ENCODE data around the gene DBNDD1.
"Not testable (repeated sequence)": the region's sequence is repeated elsewhere in the genome, so short reads cannot be mapped to it uniquely, and the experiment has no call there.

Gene DBNDD1
- 0.35 to 1.5 (median 1.4) reads per million in 3 donors for total RNA-seq

- Histone ChIP-seq H3K9me3 (ENCODE audit: control insufficient read depth, low read length) (no peaks in the 10 kb centered on the region), H3K27me3 (replicated peaks; ENCODE audit: control insufficient read depth, insufficient read depth, low read length, poor library complexity, severe bottlenecking) (no peaks in the 10 kb centered on the region), H3K36me3 (ENCODE audit: control insufficient read depth, insufficient read depth, low read length) (no peaks in the 10 kb centered on the region), H3K4me1 (ENCODE audit: control insufficient read depth, insufficient read depth, low read length, poor library complexity, severe bottlenecking) (peaks cover 18% of the 10 kb centered on the region), H3K27ac (ENCODE audit: insufficient read depth, low read length, poor library complexity, severe bottlenecking) (no peak within 1 kb of the TSS), H3K4me3 (ENCODE audit: insufficient read depth, low read depth, low read length, poor library complexity, severe bottlenecking) (peak within 1 kb of the TSS; percentile 60)
- DNase-seq: no peak
Measured at GRCh38 chr16:90018652-90019542, at the start of gene DBNDD1. DBNDD1 (minus strand) TSS chr16:90019456; CDS start chr16:90019341, 115 bp downstream.

GRCh38 chr16:90061437-90061836, 42.2 kb upstream of the DBNDD1 start:
- H3K27ac ChIP-seq (ENCODE audit: insufficient read depth, low read length, poor library complexity, severe bottlenecking): no peak overlapping the region
- H3K4me1 ChIP-seq (ENCODE audit: control insufficient read depth, insufficient read depth, low read length, poor library complexity, severe bottlenecking): no peaks in the 10 kb centered on the region
- H3K4me3 ChIP-seq (ENCODE audit: insufficient read depth, low read depth, low read length, poor library complexity, severe bottlenecking): no peak overlapping the region
- H3K27me3 ChIP-seq (replicated peaks; ENCODE audit: control insufficient read depth, insufficient read depth, low read length, poor library complexity, severe bottlenecking): peaks cover 3% of the 10 kb centered on the region
- H3K9me3 ChIP-seq (ENCODE audit: control insufficient read depth, low read length): no peaks in the 10 kb centered on the region
- DNase-seq: no peak
- no peaks in the 10 kb centered on the region for H3K36me3 ChIP-seq (ENCODE audit: control insufficient read depth, insufficient read depth, low read length)

GRCh38 chr16:90057738-90058173, 38.5 kb upstream of the DBNDD1 start:
- H3K27ac ChIP-seq (ENCODE audit: insufficient read depth, low read length, poor library complexity, severe bottlenecking): no peak overlapping the region
- no peaks in the 10 kb centered on the region for H3K27me3 ChIP-seq (replicated peaks; ENCODE audit: control insufficient read depth, insufficient read depth, low read length, poor library complexity, severe bottlenecking)
- H3K4me1 ChIP-seq (ENCODE audit: control insufficient read depth, insufficient read depth, low read length, poor library complexity, severe bottlenecking): no peaks in the 10 kb centered on the region
- H3K36me3 ChIP-seq (ENCODE audit: control insufficient read depth, insufficient read depth, low read length): no peaks in the 10 kb centered on the region
- DNase-seq: no peak
- peaks cover 4% of the 10 kb centered on the region for H3K9me3 ChIP-seq (ENCODE audit: control insufficient read depth, low read length)
- H3K4me3 ChIP-seq (ENCODE audit: insufficient read depth, low read depth, low read length, poor library complexity, severe bottlenecking): no peak overlapping the region

- H3K27ac ChIP-seq (ENCODE audit: insufficient read depth, low read length, poor library complexity, severe bottlenecking); DNase-seq; H3K4me1 ChIP-seq (ENCODE audit: control insufficient read depth, insufficient read depth, low read length, poor library complexity, severe bottlenecking); H3K27me3 ChIP-seq (replicated peaks; ENCODE audit: control insufficient read depth, insufficient read depth, low read length, poor library complexity, severe bottlenecking); H3K4me3 ChIP-seq (ENCODE audit: insufficient read depth, low read depth, low read length, poor library complexity, severe bottlenecking); H3K9me3 ChIP-seq (ENCODE audit: control insufficient read depth, low read length); H3K36me3 ChIP-seq (ENCODE audit: control insufficient read depth, insufficient read depth, low read length): not testable (repeated sequence)
Measured at GRCh38 chr16:90056521-90056920, 37.3 kb upstream of the DBNDD1 start.

GRCh38 chr16:90055371-90055770, 36.1 kb upstream of the DBNDD1 start:
- Histone ChIP-seq H3K27me3 (replicated peaks; ENCODE audit: control insufficient read depth, insufficient read depth, low read length, poor library complexity, severe bottlenecking) (no peaks in the 10 kb centered on the region), H3K4me1 (ENCODE audit: control insufficient read depth, insufficient read depth, low read length, poor library complexity, severe bottlenecking) (no peaks in the 10 kb centered on the region), H3K4me3 (ENCODE audit: insufficient read depth, low read depth, low read length, poor library complexity, severe bottlenecking) (no peak overlapping the region), H3K36me3 (ENCODE audit: control insufficient read depth, insufficient read depth, low read length) (no peaks in the 10 kb centered on the region), H3K27ac (ENCODE audit: insufficient read depth, low read length, poor library complexity, severe bottlenecking) (no peak overlapping the region), H3K9me3 (ENCODE audit: control insufficient read depth, low read length) (peaks cover 4% of the 10 kb centered on the region)
- no peak for DNase-seq

- H3K4me3 ChIP-seq (ENCODE audit: insufficient read depth, low read depth, low read length, poor library complexity, severe bottlenecking): no peak overlapping the region
- DNase-seq: no peak
- H3K4me1 ChIP-seq (ENCODE audit: control insufficient read depth, insufficient read depth, low read length, poor library complexity, severe bottlenecking): no peaks in the 10 kb centered on the region
- no peaks in the 10 kb centered on the region for H3K27me3 ChIP-seq (replicated peaks; ENCODE audit: control insufficient read depth, insufficient read depth, low read length, poor library complexity, severe bottlenecking)
- H3K9me3 ChIP-seq (ENCODE audit: control insufficient read depth, low read length): peaks cover 4% of the 10 kb centered on the region
- no peaks in the 10 kb centered on the region for H3K36me3 ChIP-seq (ENCODE audit: control insufficient read depth, insufficient read depth, low read length)
- H3K27ac ChIP-seq (ENCODE audit: insufficient read depth, low read length, poor library complexity, severe bottlenecking): no peak overlapping the region
Measured at GRCh38 chr16:90054554-90054953, 35.3 kb upstream of the DBNDD1 start.

GRCh38 chr16:90053902-90054500, 34.7 kb upstream of the DBNDD1 start:
- Histone ChIP-seq H3K27me3 (replicated peaks; ENCODE audit: control insufficient read depth, insufficient read depth, low read length, poor library complexity, severe bottlenecking) (no peaks in the 10 kb centered on the region), H3K27ac (ENCODE audit: insufficient read depth, low read length, poor library complexity, severe bottlenecking) (no peak overlapping the region), H3K9me3 (ENCODE audit: control insufficient read depth, low read length) (peaks cover 4% of the 10 kb centered on the region), H3K4me3 (ENCODE audit: insufficient read depth, low read depth, low read length, poor library complexity, severe bottlenecking) (no peak overlapping the region), H3K36me3 (ENCODE audit: control insufficient read depth, insufficient read depth, low read length) (no peaks in the 10 kb centered on the region), H3K4me1 (ENCODE audit: control insufficient read depth, insufficient read depth, low read length, poor library complexity, severe bottlenecking) (no peaks in the 10 kb centered on the region)
- DNase-seq: no peak

- Histone ChIP-seq H3K9me3 (ENCODE audit: control insufficient read depth, low read length) (peaks cover 4% of the 10 kb centered on the region), H3K27ac (ENCODE audit: insufficient read depth, low read length, poor library complexity, severe bottlenecking) (no peak overlapping the region), H3K4me3 (ENCODE audit: insufficient read depth, low read depth, low read length, poor library complexity, severe bottlenecking) (no peak overlapping the region), H3K36me3 (ENCODE audit: control insufficient read depth, insufficient read depth, low read length) (no peaks in the 10 kb centered on the region), H3K4me1 (ENCODE audit: control insufficient read depth, insufficient read depth, low read length, poor library complexity, severe bottlenecking) (peaks cover 9% of the 10 kb centered on the region), H3K27me3 (replicated peaks; ENCODE audit: control insufficient read depth, insufficient read depth, low read length, poor library complexity, severe bottlenecking) (peaks cover 5% of the 10 kb centered on the region)
- no peak for DNase-seq
Measured at GRCh38 chr16:90050969-90051368, 31.7 kb upstream of the DBNDD1 start.

- Histone ChIP-seq H3K4me3 (ENCODE audit: insufficient read depth, low read depth, low read length, poor library complexity, severe bottlenecking) (no peak overlapping the region), H3K4me1 (ENCODE audit: control insufficient read depth, insufficient read depth, low read length, poor library complexity, severe bottlenecking) (peaks cover 9% of the 10 kb centered on the region), H3K27me3 (replicated peaks; ENCODE audit: control insufficient read depth, insufficient read depth, low read length, poor library complexity, severe bottlenecking) (peaks cover 5% of the 10 kb centered on the region), H3K9me3 (ENCODE audit: control insufficient read depth, low read length) (no peaks in the 10 kb centered on the region), H3K36me3 (ENCODE audit: control insufficient read depth, insufficient read depth, low read length) (no peaks in the 10 kb centered on the region), H3K27ac (ENCODE audit: insufficient read depth, low read length, poor library complexity, severe bottlenecking) (no peak overlapping the region)
- DNase-seq: no peak
Measured at GRCh38 chr16:90048737-90049330, 29.6 kb upstream of the DBNDD1 start.

- Histone ChIP-seq H3K4me3 (ENCODE audit: insufficient read depth, low read depth, low read length, poor library complexity, severe bottlenecking) (no peak overlapping the region), H3K27ac (ENCODE audit: insufficient read depth, low read length, poor library complexity, severe bottlenecking) (no peak overlapping the region), H3K36me3 (ENCODE audit: control insufficient read depth, insufficient read depth, low read length) (no peaks in the 10 kb centered on the region), H3K9me3 (ENCODE audit: control insufficient read depth, low read length) (no peaks in the 10 kb centered on the region), H3K4me1 (ENCODE audit: control insufficient read depth, insufficient read depth, low read length, poor library complexity, severe bottlenecking) (peaks cover 9% of the 10 kb centered on the region), H3K27me3 (replicated peaks; ENCODE audit: control insufficient read depth, insufficient read depth, low read length, poor library complexity, severe bottlenecking) (peaks cover 5% of the 10 kb centered on the region)
- peak in 1 of 3 donors; percentile 11 for DNase-seq
Measured at GRCh38 chr16:90048347-90048722, 29.1 kb upstream of the DBNDD1 start.

Measured in effector memory CD4-positive, alpha-beta T cell (primary cell).